AG04449 (cell line): Measurements from ENCODE around the gene ZNF276.

Source experiments
- CTCF ChIA-PET: fragments of 350-600 bp; formaldehyde crosslinking; extraction: SDS; loops from one replicate; lab custom pipeline; 2021; ENCODE audit warnings: antibody characterized with exemption; lab: Yijun Ruan, JAX
- POLR2A ChIA-PET: fragments of 400-600, 350-600 bp; formaldehyde crosslinking; extraction: SDS; loops from one replicate; lab custom pipeline; 2020; ENCODE audit warnings: antibody characterized with exemption, inconsistent platforms; lab: Yijun Ruan, JAX
- DNase-seq: peaks from one replicate; pipeline ENCODE4 v3.0.0-alpha.2; 2010; ENCODE audit warnings: low read depth, low spot score
- H3K4me3 ChIP-seq: 2 replicates; pipeline ENCODE4 v1.5.1; 2011; ENCODE audit warnings: low read depth, mild to moderate bottlenecking, control low read depth, low read length
- CTCF ChIP-seq: IDR thresholded peaks from one replicate; pipeline ENCODE4 v1.5.1; 2011; ENCODE audit warnings: mild to moderate bottlenecking, moderate library complexity, low read length, control low read depth, inconsistent platforms; ENCODE audit not compliant: insufficient read depth; ENCODE audit errors: missing control alignments

ZNF276 gene

GRCh38 chr16:89707695-89708094, 13.6 kb upstream of the ZNF276 start:
- ChIA-PET POLR2A (interaction anchor here (0.8 to 1.1 kb wide), 2 partner anchors 8 to 10 kb away, joined by 3 read pairs; no protein-coding TSS in a partner anchor), CTCF (interaction anchor here (0.9 to 9.1 kb wide), 6 partner anchors 8 to 154 kb away, joined by 3 to 101 read pairs (median 22); partner anchors contain the start of gene VPS9D1)
- no peak for DNase-seq
- TF ChIP-seq CTCF: no peak
- no peak overlapping the region for H3K4me3 ChIP-seq

- ChIA-PET CTCF (interaction anchor here (1.0 to 9.1 kb wide), 5 partner anchors 9 to 153 kb away, joined by 3 to 101 read pairs (median 30); partner anchors contain the start of gene VPS9D1), POLR2A (no interaction called here)
These were observed 12.8 kb upstream of the ZNF276 start for GRCh38 chr16:89708481-89708931.

GRCh38 chr16:89709166-89709565, 12.2 kb upstream of the ZNF276 start:
- CTCF ChIA-PET: interaction anchor here (1.0 to 9.1 kb wide), 4 partner anchors 9 to 201 kb away, joined by 3 to 101 read pairs (median 8); no protein-coding TSS in a partner anchor
- H3K4me3 ChIP-seq: no peak overlapping the region
- POLR2A ChIA-PET: no interaction called here
- DNase-seq: no peak
- TF ChIP-seq CTCF: no peak

More at GRCh38 chr16:89708481-89708931, 12.8 kb upstream of the ZNF276 start:
- H3K4me3 ChIP-seq: no peak overlapping the region
- no peak for TF ChIP-seq CTCF
- no peak for DNase-seq

- POLR2A ChIA-PET: no interaction called here
- no peak for TF ChIP-seq CTCF
- CTCF ChIA-PET: interaction anchor here (1.1 to 9.1 kb wide), 3 partner anchors 10 to 200 kb away, joined by 3 to 101 read pairs (median 13); no protein-coding TSS in a partner anchor
- DNase-seq: no peak
- H3K4me3 ChIP-seq: no peak overlapping the region
These were observed 11.5 kb upstream of the ZNF276 start for GRCh38 chr16:89709716-89710432.

GRCh38 chr16:89710709-89711564, 10.4 kb upstream of the ZNF276 start:
- CTCF ChIA-PET: interaction anchor here (1.1 to 9.1 kb wide), 2 partner anchors 11 to 81 kb away, joined by 3 to 101 read pairs; no protein-coding TSS in a partner anchor
- H3K4me3 ChIP-seq: no peak overlapping the region
- TF ChIP-seq CTCF: no peak
- POLR2A ChIA-PET: no interaction called here
- DNase-seq: no peak
